ENCODE results near the gene TMEM232.

The TMEM232 gene

DNA sequence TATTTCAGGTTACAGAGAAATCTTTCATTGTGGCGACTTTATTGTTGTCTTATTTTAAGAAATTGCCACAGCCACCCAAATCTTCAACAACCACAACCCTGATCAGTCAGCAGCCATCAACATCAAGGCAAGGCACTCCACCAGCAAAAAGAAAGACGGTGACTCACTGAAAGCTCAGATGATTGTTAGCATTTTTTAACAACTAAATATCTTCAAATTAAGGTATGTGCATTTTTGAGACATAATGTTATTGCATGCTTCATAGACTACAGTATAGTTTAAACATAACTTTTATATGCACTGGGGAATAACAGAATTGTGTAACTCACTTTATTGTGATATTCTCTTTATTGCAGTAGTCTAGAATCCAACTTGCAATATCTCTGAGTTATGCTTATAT is 263.4 kb downstream of the TMEM232 start:
- Mint-ChIP-seq H3K27me3 (no peaks in the 10 kb centered on the region), H3K27ac (no peak overlapping the region), H3K4me3 (no peak overlapping the region), H3K36me3 (ENCODE audit: low read depth) (no peaks in the 10 kb centered on the region), H3K9me3 (no peaks in the 10 kb centered on the region), H3K4me1 (ENCODE audit: low read depth) (no peaks in the 10 kb centered on the region)

DNA sequence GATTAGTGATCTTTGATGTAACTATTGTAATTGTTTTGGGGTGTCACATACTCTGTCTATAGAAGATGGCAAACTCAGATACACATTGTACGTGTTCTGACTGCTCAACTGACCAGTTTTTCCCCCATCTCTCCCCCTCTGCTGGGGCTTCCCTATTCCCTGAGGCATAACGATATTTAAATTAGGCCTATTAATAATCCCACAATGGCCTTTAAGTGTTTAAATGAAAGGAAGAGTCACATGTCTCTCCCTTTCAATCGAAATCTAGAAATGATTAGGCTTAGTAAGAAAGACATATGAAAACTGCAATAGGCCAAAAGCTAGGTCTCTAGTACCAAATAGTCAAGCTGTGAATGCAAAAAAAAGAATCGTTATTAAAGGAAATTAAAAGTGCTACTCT is 265.6 kb downstream of the TMEM232 start:
- Mint-ChIP-seq H3K9me3 (no peaks in the 10 kb centered on the region), H3K27ac (no peak overlapping the region), H3K36me3 (ENCODE audit: low read depth) (no peaks in the 10 kb centered on the region), H3K4me3 (no peak overlapping the region), H3K27me3 (no peaks in the 10 kb centered on the region), H3K4me1 (ENCODE audit: low read depth) (no peaks in the 10 kb centered on the region)

DNA sequence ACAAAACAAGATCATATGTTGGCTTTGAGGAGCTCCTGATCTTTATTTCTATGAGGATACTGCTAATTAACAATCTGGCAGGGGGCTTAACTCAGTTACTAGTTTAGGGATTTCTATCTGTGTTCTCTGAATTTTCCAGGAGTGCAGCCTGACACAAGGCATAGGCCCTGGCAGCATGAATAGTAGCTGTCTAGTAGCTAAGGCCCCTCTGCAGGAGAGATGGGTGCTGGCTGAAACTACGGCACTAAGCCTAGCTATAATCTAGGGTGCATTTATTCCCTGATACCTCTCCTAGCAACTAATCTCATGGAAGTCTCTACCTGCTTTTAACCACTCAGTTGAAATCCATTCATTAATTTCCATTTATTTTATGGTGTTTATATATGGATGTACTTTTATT is 268.2 kb downstream of the TMEM232 start:
- no peaks in the 10 kb centered on the region for H3K4me1 Mint-ChIP-seq (ENCODE audit: low read depth)
- no peak overlapping the region for H3K4me3 Mint-ChIP-seq
- no peaks in the 10 kb centered on the region for H3K9me3 Mint-ChIP-seq
- H3K36me3 Mint-ChIP-seq (ENCODE audit: low read depth), result no peaks in the 10 kb centered on the region
- no peak overlapping the region for H3K27ac Mint-ChIP-seq
- no peaks in the 10 kb centered on the region for H3K27me3 Mint-ChIP-seq

DNA sequence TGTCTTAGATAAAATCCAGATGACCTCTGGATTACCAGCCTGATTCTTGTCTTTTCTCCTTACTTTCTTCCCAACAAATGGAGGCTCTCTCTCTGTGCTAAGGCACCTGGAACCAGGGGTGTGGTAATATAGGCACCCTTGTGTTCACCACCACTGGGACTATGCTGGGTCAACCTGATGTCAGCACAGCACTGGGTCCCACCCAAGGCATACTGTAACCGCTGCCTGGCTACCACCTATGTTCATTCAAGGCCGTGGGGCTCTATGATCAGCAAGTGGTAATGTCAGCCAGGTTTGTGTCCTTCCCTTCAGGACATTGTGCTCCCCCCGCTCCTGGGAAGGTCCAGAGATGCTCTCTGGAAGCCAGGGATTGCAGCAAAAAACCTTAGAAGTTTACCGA is 283.6 kb downstream of the TMEM232 start:
- H3K4me3 Mint-ChIP-seq, result no peak overlapping the region
- H3K36me3 Mint-ChIP-seq (ENCODE audit: low read depth), result no peaks in the 10 kb centered on the region
- no peaks in the 10 kb centered on the region for H3K9me3 Mint-ChIP-seq
- no peaks in the 10 kb centered on the region for H3K27me3 Mint-ChIP-seq
- no peaks in the 10 kb centered on the region for H3K4me1 Mint-ChIP-seq (ENCODE audit: low read depth)
- H3K27ac Mint-ChIP-seq, result no peak overlapping the region

DNA sequence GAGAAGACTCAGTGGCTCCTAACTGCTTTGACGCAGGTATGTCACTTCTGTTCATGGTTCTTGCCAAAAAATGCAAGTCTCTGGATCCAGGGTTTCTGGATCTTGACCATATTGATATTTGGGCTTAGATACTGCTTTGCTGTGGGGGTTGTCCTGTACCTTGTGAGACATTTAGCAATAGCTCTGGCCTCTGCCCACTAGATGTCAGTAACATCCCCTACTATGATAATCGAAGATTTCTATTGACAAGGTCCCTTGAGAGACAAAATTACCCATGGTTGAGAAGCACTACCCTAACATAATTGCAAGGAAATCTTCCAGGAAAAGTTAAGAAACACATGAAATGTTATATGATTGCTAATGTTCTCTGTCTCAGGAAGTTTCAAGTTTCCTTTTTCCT is 285.4 kb downstream of the TMEM232 start:
- Mint-ChIP-seq H3K27me3 (no peaks in the 10 kb centered on the region), H3K36me3 (ENCODE audit: low read depth) (no peaks in the 10 kb centered on the region), H3K9me3 (peaks cover 6% of the 10 kb centered on the region), H3K4me3 (no peak overlapping the region), H3K4me1 (ENCODE audit: low read depth) (no peaks in the 10 kb centered on the region), H3K27ac (no peak overlapping the region)

DNA sequence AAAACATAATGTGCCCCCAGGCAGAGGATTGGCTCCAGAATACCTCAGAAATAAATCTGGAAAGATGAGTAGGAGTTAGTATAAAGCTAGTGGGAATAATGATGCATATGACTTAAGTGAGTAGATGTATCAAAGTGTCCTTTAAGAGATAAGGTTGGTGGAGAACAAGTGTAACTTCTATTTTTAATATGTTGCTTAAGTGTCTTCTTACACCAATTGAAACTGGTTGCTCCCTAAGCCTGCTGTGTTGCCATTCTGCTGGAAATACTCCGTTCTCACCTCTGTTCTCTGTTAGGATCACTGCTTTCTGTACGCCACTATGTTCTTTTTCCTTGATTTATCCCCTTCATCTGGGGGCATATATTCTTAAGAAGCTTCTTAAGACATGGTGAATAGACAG is 286.4 kb downstream of the TMEM232 start:
- Mint-ChIP-seq H3K4me1 (ENCODE audit: low read depth) (no peaks in the 10 kb centered on the region), H3K27ac (no peak overlapping the region), H3K9me3 (peaks cover 9% of the 10 kb centered on the region), H3K27me3 (peaks cover 3% of the 10 kb centered on the region), H3K4me3 (no peak overlapping the region), H3K36me3 (ENCODE audit: low read depth) (no peaks in the 10 kb centered on the region)

DNA sequence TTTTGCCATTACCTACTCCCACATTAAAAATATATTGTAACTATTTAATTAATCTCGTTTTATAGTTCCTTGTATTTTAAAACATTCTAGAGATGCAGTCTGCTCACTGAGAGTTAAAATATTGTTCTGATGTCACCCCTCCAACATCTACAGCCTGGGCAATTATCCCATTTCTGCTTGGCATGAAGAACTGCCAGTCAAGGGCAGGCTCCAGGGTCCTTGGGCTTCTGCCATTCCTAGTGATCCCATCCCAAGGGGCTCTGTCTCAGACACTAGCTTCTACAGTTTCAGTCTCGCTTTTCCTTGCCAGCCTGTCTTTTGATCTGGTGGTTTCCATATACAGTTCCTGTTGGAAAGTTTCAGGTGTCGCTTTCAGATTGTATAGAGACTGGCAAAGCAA is 287.2 kb downstream of the TMEM232 start:
- Mint-ChIP-seq H3K27me3 (peaks cover 3% of the 10 kb centered on the region), H3K36me3 (ENCODE audit: low read depth) (no peaks in the 10 kb centered on the region), H3K9me3 (peaks cover 9% of the 10 kb centered on the region)

DNA sequence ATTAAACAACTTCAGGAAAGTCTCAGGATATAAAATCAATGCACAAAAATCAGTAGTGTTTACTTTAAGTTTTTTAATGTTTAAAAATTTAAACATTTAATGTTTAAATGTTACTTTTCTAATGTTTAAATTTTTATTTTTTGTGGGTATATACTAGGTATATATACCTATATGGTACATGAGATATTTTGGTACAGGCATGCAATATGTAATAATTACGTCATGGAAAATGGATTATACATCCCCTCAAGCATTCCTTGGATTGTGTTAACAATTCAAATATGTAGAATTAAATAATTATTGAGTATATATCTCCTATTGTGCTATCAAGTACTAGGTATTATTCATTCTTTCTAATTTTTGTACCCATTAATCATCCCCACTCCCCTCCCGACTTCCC is 291.3 kb downstream of the TMEM232 start:
- Mint-ChIP-seq H3K27ac (no peak overlapping the region), H3K36me3 (ENCODE audit: low read depth) (no peaks in the 10 kb centered on the region), H3K4me3 (no peak overlapping the region), H3K9me3 (peaks cover 9% of the 10 kb centered on the region), H3K27me3 (peaks cover 7% of the 10 kb centered on the region), H3K4me1 (ENCODE audit: low read depth) (no peaks in the 10 kb centered on the region)

More for the DNA sequence above, 287.2 kb downstream of the TMEM232 start:
- Mint-ChIP-seq H3K4me1 (ENCODE audit: low read depth) (no peaks in the 10 kb centered on the region), H3K4me3 (no peak overlapping the region), H3K27ac (no peak overlapping the region)

DNA sequence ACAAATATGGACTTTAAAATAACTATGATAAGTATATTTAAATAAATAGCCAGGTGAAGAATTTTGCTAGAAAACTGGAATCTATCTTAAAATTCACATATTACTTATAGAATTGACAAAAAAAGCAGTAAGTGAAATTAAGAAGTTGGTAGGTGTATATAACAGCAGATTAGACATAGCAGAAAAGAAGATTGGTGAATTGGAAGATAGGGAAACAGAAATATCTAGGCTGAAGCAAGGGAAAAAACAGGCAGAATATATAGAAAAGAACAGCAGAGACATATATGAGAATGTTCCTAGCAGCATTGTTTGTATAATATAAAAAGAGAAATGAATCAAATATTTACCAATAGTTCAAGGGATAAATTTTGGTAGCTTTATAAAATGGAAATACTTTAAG is 294.9 kb downstream of the TMEM232 start:
- H3K4me3 Mint-ChIP-seq, result no peak overlapping the region
- H3K4me1 Mint-ChIP-seq (ENCODE audit: low read depth), result no peaks in the 10 kb centered on the region
- H3K27me3 Mint-ChIP-seq, result peaks cover 7% of the 10 kb centered on the region

DNA sequence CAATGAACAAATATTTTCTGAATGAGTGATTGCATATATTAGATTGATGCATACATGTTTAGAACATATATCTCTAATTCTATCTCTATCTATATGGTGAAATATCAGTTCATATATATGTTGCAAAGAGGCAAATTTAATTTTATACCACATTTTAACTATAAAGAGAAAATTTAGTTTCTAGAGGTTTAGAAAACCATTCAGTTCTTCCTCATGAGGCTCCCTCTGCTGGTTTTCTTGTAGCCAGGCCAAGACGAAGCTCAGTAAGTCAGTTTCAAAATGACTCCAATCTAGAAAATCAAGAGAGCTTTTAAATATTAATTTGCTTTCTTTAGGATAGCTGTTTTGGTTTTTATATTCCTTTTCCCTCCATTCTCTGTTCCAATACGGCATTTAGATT is 312.1 kb downstream of the TMEM232 start:
- Mint-ChIP-seq H3K4me1 (ENCODE audit: low read depth) (peaks cover 4% of the 10 kb centered on the region), H3K27ac (no peak overlapping the region), H3K36me3 (ENCODE audit: low read depth) (no peaks in the 10 kb centered on the region), H3K9me3 (no peaks in the 10 kb centered on the region), H3K4me3 (no peak overlapping the region), H3K27me3 (no peaks in the 10 kb centered on the region)

More for the DNA sequence above, 294.9 kb downstream of the TMEM232 start:
- Mint-ChIP-seq H3K36me3 (ENCODE audit: low read depth) (no peaks in the 10 kb centered on the region), H3K27ac (no peak overlapping the region), H3K9me3 (peaks cover 7% of the 10 kb centered on the region)

DNA sequence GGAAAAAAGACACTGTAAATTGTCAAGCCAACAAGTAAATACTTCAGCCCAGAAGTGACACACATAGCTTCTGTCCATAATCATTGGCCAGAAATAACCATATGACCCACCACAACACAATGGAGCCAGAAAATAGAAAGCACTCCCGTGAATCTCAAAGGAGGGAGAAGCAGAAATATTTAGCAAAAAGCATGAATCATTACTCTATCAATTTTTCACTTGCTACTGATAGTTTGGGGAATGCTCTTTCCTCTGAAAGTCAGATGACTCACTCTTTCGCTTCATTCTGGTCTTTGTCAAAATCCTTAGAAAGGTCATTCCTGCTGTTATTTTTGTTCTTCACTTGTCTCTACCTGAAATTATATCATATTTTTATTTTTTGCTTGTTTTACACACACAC is 312.6 kb downstream of the TMEM232 start:
- Mint-ChIP-seq H3K27ac (no peak overlapping the region), H3K4me1 (ENCODE audit: low read depth) (peaks cover 4% of the 10 kb centered on the region), H3K27me3 (no peaks in the 10 kb centered on the region)

DNA sequence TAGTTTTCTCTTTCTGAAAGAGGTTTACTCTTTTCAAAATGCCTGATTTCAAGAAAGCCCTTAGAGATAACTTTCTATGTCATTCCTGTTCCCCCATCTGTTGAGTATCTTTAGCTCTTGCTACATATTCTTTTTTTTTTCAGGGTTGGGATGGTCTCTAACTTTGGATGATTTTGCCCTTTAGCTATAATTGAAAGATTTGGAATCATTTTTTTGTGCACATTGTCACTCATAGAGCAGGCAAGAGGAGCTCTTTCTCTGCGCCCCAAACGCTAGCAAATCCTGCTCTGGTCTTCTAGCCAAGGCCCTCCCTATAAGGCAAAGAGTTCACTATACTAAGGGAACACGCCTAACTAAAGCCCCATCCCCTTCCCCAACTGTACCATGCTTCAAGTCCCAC is 316.9 kb downstream of the TMEM232 start:
- Mint-ChIP-seq H3K9me3 (no peaks in the 10 kb centered on the region), H3K27ac (no peak overlapping the region)

More for the DNA sequence above, 312.6 kb downstream of the TMEM232 start:
- H3K9me3 Mint-ChIP-seq, result no peaks in the 10 kb centered on the region
- H3K4me3 Mint-ChIP-seq, result no peak overlapping the region
- H3K36me3 Mint-ChIP-seq (ENCODE audit: low read depth), result no peaks in the 10 kb centered on the region

DNA sequence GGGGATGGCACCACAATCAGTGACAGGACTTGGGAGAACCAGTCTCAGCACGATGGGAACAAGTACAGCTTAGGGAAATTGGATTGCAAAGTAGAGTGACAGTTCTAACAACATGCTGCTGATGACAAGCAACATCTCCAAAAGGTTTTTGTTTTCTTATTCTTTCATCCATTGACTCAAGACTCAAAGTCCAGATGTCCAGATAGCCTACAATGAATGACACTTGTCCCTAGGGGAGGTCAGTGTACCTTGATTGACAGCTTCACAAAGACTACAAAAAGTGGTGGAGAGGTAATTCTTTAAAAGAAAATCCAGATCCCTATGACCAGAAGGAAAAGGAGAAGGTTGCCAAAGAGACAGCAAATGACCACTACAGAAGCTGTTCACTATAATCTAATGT is 323.9 kb downstream of the TMEM232 start:
- Mint-ChIP-seq H3K4me1 (ENCODE audit: low read depth) (no peaks in the 10 kb centered on the region), H3K4me3 (no peak overlapping the region), H3K9me3 (no peaks in the 10 kb centered on the region)

More for the DNA sequence above, 316.9 kb downstream of the TMEM232 start:
- Mint-ChIP-seq H3K4me3 (no peak overlapping the region), H3K36me3 (ENCODE audit: low read depth) (no peaks in the 10 kb centered on the region), H3K4me1 (ENCODE audit: low read depth) (peaks cover 4% of the 10 kb centered on the region), H3K27me3 (no peaks in the 10 kb centered on the region)

DNA sequence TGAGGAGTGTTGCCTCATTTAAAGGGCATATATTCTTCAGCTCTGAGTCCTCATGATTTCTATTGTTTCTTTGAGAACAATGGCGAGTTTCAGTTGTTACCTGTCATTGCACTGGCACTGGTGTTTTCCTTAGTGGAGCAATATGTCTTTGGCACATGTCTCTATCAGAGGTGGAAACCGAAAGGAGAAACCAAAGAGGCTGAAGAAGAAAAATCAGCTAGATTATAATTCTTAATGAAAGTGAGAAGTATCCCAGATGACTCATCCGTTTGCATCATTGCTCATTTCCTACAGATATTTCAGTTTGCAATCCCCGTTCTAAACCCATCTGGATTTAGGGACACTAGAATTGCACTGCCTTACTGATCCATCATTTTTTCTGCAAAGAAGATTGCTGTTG is 324.6 kb downstream of the TMEM232 start:
- Mint-ChIP-seq H3K27ac (no peak overlapping the region), H3K4me1 (ENCODE audit: low read depth) (no peaks in the 10 kb centered on the region), H3K27me3 (no peaks in the 10 kb centered on the region), H3K36me3 (ENCODE audit: low read depth) (no peaks in the 10 kb centered on the region), H3K9me3 (no peaks in the 10 kb centered on the region), H3K4me3 (no peak overlapping the region)

More for the DNA sequence above, 323.9 kb downstream of the TMEM232 start:
- no peaks in the 10 kb centered on the region for H3K36me3 Mint-ChIP-seq (ENCODE audit: low read depth)
- H3K27me3 Mint-ChIP-seq, result no peaks in the 10 kb centered on the region
- H3K27ac Mint-ChIP-seq, result no peak overlapping the region

DNA sequence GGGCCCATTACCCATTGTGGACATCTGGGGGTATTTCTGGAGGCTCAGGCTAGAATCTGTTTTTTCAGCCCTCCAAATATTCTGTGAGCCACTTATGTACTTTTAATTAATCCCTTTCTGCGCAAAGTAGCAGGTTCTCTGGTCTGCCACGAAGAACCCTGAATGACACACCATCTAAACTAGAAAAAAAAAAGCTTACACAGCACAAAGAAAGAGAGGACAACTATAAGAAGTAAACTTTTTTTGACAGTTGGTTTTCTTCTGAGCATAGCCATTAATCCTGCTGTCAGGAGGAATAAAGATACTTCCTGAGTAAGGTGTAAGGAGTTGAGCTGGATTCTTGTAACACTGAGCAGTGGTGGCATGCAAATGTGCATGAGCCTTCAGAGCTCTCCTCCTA is 327.5 kb downstream of the TMEM232 start:
- H3K27me3 Mint-ChIP-seq, result no peaks in the 10 kb centered on the region
- no peaks in the 10 kb centered on the region for H3K9me3 Mint-ChIP-seq
- H3K4me3 Mint-ChIP-seq, result no peak overlapping the region
- no peaks in the 10 kb centered on the region for H3K4me1 Mint-ChIP-seq (ENCODE audit: low read depth)
- no peak overlapping the region for H3K27ac Mint-ChIP-seq
- no peaks in the 10 kb centered on the region for H3K36me3 Mint-ChIP-seq (ENCODE audit: low read depth)

DNA sequence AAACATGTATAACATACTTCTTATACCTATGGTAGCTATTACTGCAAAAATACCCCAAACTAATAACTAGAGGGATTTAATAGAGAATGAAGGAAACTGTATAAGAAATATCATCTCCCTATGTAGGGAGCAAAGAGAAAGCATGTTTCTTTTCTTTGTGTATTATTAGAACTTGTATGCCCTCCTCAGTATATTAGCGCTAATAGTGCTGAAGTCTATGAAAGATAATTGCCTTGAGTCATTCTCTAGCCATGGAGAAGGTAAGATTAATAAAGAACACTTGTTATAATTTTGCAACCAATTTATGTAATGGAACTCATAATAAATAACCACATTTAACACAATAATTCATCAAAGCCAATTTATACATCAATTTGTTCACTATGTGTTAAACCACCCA is 329.2 kb downstream of the TMEM232 start:
- no peaks in the 10 kb centered on the region for H3K4me1 Mint-ChIP-seq (ENCODE audit: low read depth)
- H3K36me3 Mint-ChIP-seq (ENCODE audit: low read depth), result no peaks in the 10 kb centered on the region
- no peak overlapping the region for H3K4me3 Mint-ChIP-seq
- no peaks in the 10 kb centered on the region for H3K27me3 Mint-ChIP-seq
- H3K9me3 Mint-ChIP-seq, result no peaks in the 10 kb centered on the region
- H3K27ac Mint-ChIP-seq, result no peak overlapping the region

Data from stimulated activated naive CD8-positive, alpha-beta T cell treated with anti-CD3 and anti-CD28 coated beads, Interleukin-15, Interleukin-2, amounts not matched to agents 100 ng/mL and 50 ng/mL, for 24 hours (primary cell).